ENCODE results near the gene AGFG1. TPM values are rescaled to one million over a fixed set of nuclear protein-coding genes. Genes with fewer than 3 reads are reported as not detected.

The AGFG1 gene
- total RNA-seq, 1 donor = 56.1 TPM

- DNase-seq (ENCODE audit: low read depth) = no peak
- no peak for TF ChIP-seq CTCF (IDR thresholded peaks at IDR 0.05; ENCODE audit: insufficient read depth, low read depth, low read length)
- no peak overlapping the region for H3K4me3 ChIP-seq (ENCODE audit: low read depth, low read length)
Observed at GRCh38 chr2:227576110-227576509, 104.2 kb downstream of the AGFG1 start.

- H3K4me3 ChIP-seq (ENCODE audit: low read depth, low read length) = no peak overlapping the region
Observed at GRCh38 chr2:227576812-227577211, 104.9 kb downstream of the AGFG1 start.

GRCh38 chr2:227577555-227577954 lies 105.6 kb downstream of the AGFG1 start:
- no peak for TF ChIP-seq CTCF (IDR thresholded peaks at IDR 0.05; ENCODE audit: insufficient read depth, low read depth, low read length)
- DNase-seq (ENCODE audit: low read depth) = no peak
- H3K4me3 ChIP-seq (ENCODE audit: low read depth, low read length) = no peak overlapping the region

More at GRCh38 chr2:227576812-227577211, 104.9 kb downstream of the AGFG1 start:
- no peak for DNase-seq (ENCODE audit: low read depth)
- TF ChIP-seq CTCF (IDR thresholded peaks at IDR 0.05; ENCODE audit: insufficient read depth, low read depth, low read length) = no peak

- no peak for TF ChIP-seq CTCF (IDR thresholded peaks at IDR 0.05; ENCODE audit: insufficient read depth, low read depth, low read length)
- no peak overlapping the region for H3K4me3 ChIP-seq (ENCODE audit: low read depth, low read length)
- DNase-seq (ENCODE audit: low read depth) = no peak
Observed at GRCh38 chr2:227578642-227579041, 106.7 kb downstream of the AGFG1 start.

- DNase-seq (ENCODE audit: low read depth) = no peak
- no peak overlapping the region for H3K4me3 ChIP-seq (ENCODE audit: low read depth, low read length)
- TF ChIP-seq CTCF (IDR thresholded peaks at IDR 0.05; ENCODE audit: insufficient read depth, low read depth, low read length) = no peak
Observed at GRCh38 chr2:227579791-227580190, 107.8 kb downstream of the AGFG1 start.

- DNase-seq (ENCODE audit: low read depth) = no peak
- no peak for TF ChIP-seq CTCF (IDR thresholded peaks at IDR 0.05; ENCODE audit: insufficient read depth, low read depth, low read length)
- H3K4me3 ChIP-seq (ENCODE audit: low read depth, low read length) = no peak overlapping the region
Observed at GRCh38 chr2:227582369-227582768, 110.4 kb downstream of the AGFG1 start.

- DNase-seq (ENCODE audit: low read depth) = peak; percentile 25
- no peak for TF ChIP-seq CTCF (IDR thresholded peaks at IDR 0.05; ENCODE audit: insufficient read depth, low read depth, low read length)
- no peak overlapping the region for H3K4me3 ChIP-seq (ENCODE audit: low read depth, low read length)
Observed at GRCh38 chr2:227592694-227593387, 120.9 kb downstream of the AGFG1 start.
